Esophagus muscularis mucosa (tissue), 4 donors: ENCODE results near the gene MAP3K9. TPM values are rescaled to one million over a fixed set of nuclear protein-coding genes. Genes with fewer than 3 reads are reported as not detected.

ENCODE experiments used
- DNase-seq: peaks from one replicate; pipeline ENCODE4 v3.0.0-alpha.2; 2017; ENCODE audit errors: extremely low spot score
- H3K27ac ChIP-seq, 4 donors: fragments of 200-600 bp; sonication (generic); replicated peaks in 1 of 4; 1 replicate in 3 of 4; 2 replicates in 1 of 4; pipeline ENCODE4 v1.5.1; 2016 to 2019; ENCODE audit warnings: mild to moderate bottlenecking in 1 of 4
- H3K27me3 ChIP-seq, 4 donors: fragments of 200-600 bp; sonication (generic); one replicate each; pipeline versions ENCODE4 v1.5.1 to v1.6.0; 2016 to 2019
- H3K36me3 ChIP-seq, 4 donors: fragments of 200-600 bp; sonication (generic); one replicate each; pipeline ENCODE4 v1.5.1; 2016 to 2019
- H3K4me1 ChIP-seq, 4 donors: fragments of 200-600 bp; sonication (generic); one replicate each; pipeline ENCODE4 v1.5.1; 2016 to 2019
- H3K4me3 ChIP-seq, 4 donors: fragments of 200-600 bp; sonication (generic); 1 replicate in 2 of 4; 2 replicates in 2 of 4; pipeline ENCODE4 v1.5.1; 2016 to 2019; ENCODE audit warnings: mild to moderate bottlenecking in 4 of 4, moderate library complexity in 1 of 4
- H3K9me3 ChIP-seq, 4 donors: fragments of 200-600 bp; sonication (generic); 1 replicate in 3 of 4; 2 replicates in 1 of 4; pipeline ENCODE4 v1.5.1; 2016 to 2019
- CTCF ChIP-seq, 3 experiments: fragments of 200-600 bp in 2 of 3; fragments of 450-650 bp in 1 of 3; sonication (generic) in 2 of 3; IDR thresholded peaks; one replicate each; pipeline ENCODE4 v1.5.1; 2017 to 2019; ENCODE audit warnings: antibody characterized with exemption in 3 of 3, mild to moderate bottlenecking in 2 of 3, moderate library complexity in 1 of 3
- EP300 ChIP-seq: sonication (generic); formaldehyde crosslinking; IDR thresholded peaks from one replicate; pipeline ENCODE4 v1.6.1; 2017; ENCODE audit warnings: antibody characterized with exemption
- POLR2A ChIP-seq: fragments of 450-650 bp; IDR thresholded peaks from one replicate; pipeline ENCODE4 v1.6.1; 2017; ENCODE audit warnings: antibody characterized with exemption, moderate library complexity, mild to moderate bottlenecking, low read depth
- POLR2AphosphoS5 ChIP-seq, 2 donors: sonication (generic); formaldehyde crosslinking; IDR thresholded peaks; one replicate each; pipeline ENCODE4 v1.6.1; 2017; ENCODE audit warnings: antibody characterized with exemption in 2 of 2
- WGBS: methylation state at CpG from one replicate; pipeline ENCODE4 v1.1.5; 2018; 5-methylcytosine and 5-hydroxymethylcytosine counted together
- intact Hi-C: fragments of 100-400 bp; cut with DNase I; formaldehyde crosslinking; loops from one replicate; pipeline ENCODE4 v1.15.1; 2023
- total RNA-seq, 4 donors: library from RNA; depleted of rRNA; stranded (reverse); fragments of >200 nt; gene quantifications; one replicate each; pipeline versions ENCODE4 v1.1.0 to v1.2.1, GENCODE V29; 2016

Gene MAP3K9
- total RNA-seq, 4 donors from 2014 or later = 0.83 to 3.3 (median 1.8) TPM

- no peak overlapping the region for H3K27ac ChIP-seq
- no peaks in the 10 kb centered on the region for H3K9me3 ChIP-seq
- peaks cover 0 to 11% (median 2%) of the 10 kb centered on the region in 4 donors for H3K4me1 ChIP-seq
- DNase-seq = no peak
- H3K27me3 ChIP-seq = peaks cover 0 to 8% (median 0%) of the 10 kb centered on the region in 4 donors
- no peaks in the 10 kb centered on the region for H3K36me3 ChIP-seq
- 93% methylated on average over 5 of the region's 5 CpGs for WGBS
- TF ChIP-seq CTCF (IDR thresholded peaks at IDR 0.05) = no peak
- TF ChIP-seq POLR2AphosphoS5 (IDR thresholded peaks at IDR 0.05) = no peak
- no peak for TF ChIP-seq EP300
- no peak overlapping the region for H3K4me3 ChIP-seq
- intact Hi-C loops = no loop called here
Observed at GRCh38 chr14:70723276-70723675, 86.0 kb downstream of the MAP3K9 start.

GRCh38 chr14:70722418-70722817 lies 86.9 kb downstream of the MAP3K9 start:
- intact Hi-C loops = no loop called here
- whole genome bisulfite sequencing = 82% methylated on average over 3 of the region's 3 CpGs
- no peak for DNase-seq
- no peaks in the 10 kb centered on the region for H3K9me3 ChIP-seq
- TF ChIP-seq EP300 (no peak), POLR2A (no peak), POLR2AphosphoS5 (IDR thresholded peaks at IDR 0.05) (no peak), CTCF (IDR thresholded peaks at IDR 0.05) (no peak)
- no peak overlapping the region for H3K27ac ChIP-seq
- peaks cover 0 to 11% (median 2%) of the 10 kb centered on the region in 4 donors for H3K4me1 ChIP-seq
- H3K36me3 ChIP-seq = no peaks in the 10 kb centered on the region
- no peak overlapping the region for H3K4me3 ChIP-seq
- H3K27me3 ChIP-seq = peaks cover 0 to 8% (median 0%) of the 10 kb centered on the region in 4 donors

GRCh38 chr14:70721542-70721941 lies 87.8 kb downstream of the MAP3K9 start:
- DNase-seq = no peak
- intact Hi-C loops = no loop called here
- Histone ChIP-seq H3K9me3 (no peaks in the 10 kb centered on the region), H3K4me3 (no peak overlapping the region), H3K36me3 (no peaks in the 10 kb centered on the region), H3K27me3 (peaks cover 0 to 8% (median 0%) of the 10 kb centered on the region in 4 donors), H3K4me1 (peaks cover 0 to 2% (median under 1%) of the 10 kb centered on the region in 4 donors), H3K27ac (no peak overlapping the region)
- 72% methylated on average over 2 of the region's 2 CpGs for WGBS
- TF ChIP-seq POLR2A (no peak), POLR2AphosphoS5 (IDR thresholded peaks at IDR 0.05) (no peak), EP300 (no peak), CTCF (IDR thresholded peaks at IDR 0.05) (no peak)

GRCh38 chr14:70718383-70719118 lies 90.8 kb downstream of the MAP3K9 start:
- no peak for DNase-seq
- WGBS = 90% methylated on average over 6 of the region's 8 CpGs
- TF ChIP-seq CTCF (IDR thresholded peaks at IDR 0.05) (no peak), POLR2A (no peak), POLR2AphosphoS5 (IDR thresholded peaks at IDR 0.05) (no peak), EP300 (no peak)
- H3K36me3 ChIP-seq = no peaks in the 10 kb centered on the region
- H3K9me3 ChIP-seq = no peaks in the 10 kb centered on the region
- H3K27ac ChIP-seq = no peak overlapping the region
- H3K4me3 ChIP-seq = no peak overlapping the region
- H3K27me3 ChIP-seq = peaks cover 0 to 8% (median 0%) of the 10 kb centered on the region in 4 donors
- peaks cover 2 to 7% (median 5%) of the 10 kb centered on the region in 4 donors for H3K4me1 ChIP-seq
- intact Hi-C loops = loop anchor here (5.0 to 10.0 kb wide), 3 partner anchors 94 to 904 kb away; no protein-coding TSS in a partner anchor
